HuH-7 (cell line): Measurements from ENCODE around the gene DDN.

Experiments
- DNase-seq: peaks from one replicate; pipeline ENCODE4 v3.0.0; 2011; ENCODE audit warnings: low spot score

Gene DDN

GRCh38 chr12:48999371-49000131 is at the start of gene DDN:
Gene DDN (minus strand): TSS chr12:48999375. CDS start chr12:48999287, 88 bp downstream.
- peak; percentile 73 for DNase-seq

- no peak for DNase-seq
These were observed 49.8 kb upstream of the DDN start for GRCh38 chr12:49048953-49049352.

- no peak for DNase-seq
These were observed 47.1 kb upstream of the DDN start for GRCh38 chr12:49046129-49046895.

- DNase-seq: no peak
These were observed 45.5 kb upstream of the DDN start for GRCh38 chr12:49044660-49045059.

GRCh38 chr12:49043856-49044258 is 44.7 kb upstream of the DDN start:
- DNase-seq: peak; percentile 97

- DNase-seq: no peak
These were observed 44.1 kb upstream of the DDN start for GRCh38 chr12:49043241-49043640.

GRCh38 chr12:49041881-49042484 is 42.8 kb upstream of the DDN start:
- DNase-seq: no peak

- DNase-seq: no peak
These were observed 42.1 kb upstream of the DDN start for GRCh38 chr12:49041036-49041880.

- DNase-seq: no peak
These were observed 41.2 kb upstream of the DDN start for GRCh38 chr12:49040364-49040855.

GRCh38 chr12:49039421-49040363 is 40.5 kb upstream of the DDN start:
- DNase-seq: no peak

- DNase-seq: no peak
These were observed 39.2 kb upstream of the DDN start for GRCh38 chr12:49038291-49038955.

GRCh38 chr12:49037947-49038237 is 38.7 kb upstream of the DDN start:
- DNase-seq: no peak

- DNase-seq: no peak
These were observed 38.2 kb upstream of the DDN start for GRCh38 chr12:49037111-49037946.

GRCh38 chr12:49036029-49036428 is 36.9 kb upstream of the DDN start:
- DNase-seq: no peak

- no peak for DNase-seq
These were observed 35.1 kb upstream of the DDN start for GRCh38 chr12:49034286-49034622.

- no peak for DNase-seq
These were observed 34.6 kb upstream of the DDN start for GRCh38 chr12:49033611-49034285.

- no peak for DNase-seq
These were observed 33.7 kb upstream of the DDN start for GRCh38 chr12:49032679-49033447.

GRCh38 chr12:49032276-49032675 is 33.1 kb upstream of the DDN start:
- DNase-seq: no peak
